Fibroblast of mammary gland (primary cell): ENCODE results near the gene CD163.
A peak's percentile ranks its signal among the peaks of the same experiment; 100 is the strongest.

ENCODE experiments used
- DNase-seq: peaks from one replicate; pipeline ENCODE4 v3.0.0-alpha.2; 2010; ENCODE audit warnings: low read depth
- H3K4me3 ChIP-seq: 2 replicates; pipeline ENCODE4 v1.5.1; 2011; ENCODE audit warnings: low read depth, mild to moderate bottlenecking, low read length, moderate library complexity; ENCODE audit not compliant: control insufficient read depth
- CTCF ChIP-seq: conservative IDR thresholded peaks from 2 replicates; pipeline ENCODE4 v1.5.1; 2011; ENCODE audit warnings: low read depth, low read length, inconsistent platforms; ENCODE audit not compliant: control insufficient read depth, insufficient read depth

Gene CD163

GRCh38 chr12:7459973-7460372, 43.6 kb downstream of the CD163 start:
- TF ChIP-seq CTCF = no peak
- DNase-seq = no peak
- H3K4me3 ChIP-seq = no peak overlapping the region

DNA sequence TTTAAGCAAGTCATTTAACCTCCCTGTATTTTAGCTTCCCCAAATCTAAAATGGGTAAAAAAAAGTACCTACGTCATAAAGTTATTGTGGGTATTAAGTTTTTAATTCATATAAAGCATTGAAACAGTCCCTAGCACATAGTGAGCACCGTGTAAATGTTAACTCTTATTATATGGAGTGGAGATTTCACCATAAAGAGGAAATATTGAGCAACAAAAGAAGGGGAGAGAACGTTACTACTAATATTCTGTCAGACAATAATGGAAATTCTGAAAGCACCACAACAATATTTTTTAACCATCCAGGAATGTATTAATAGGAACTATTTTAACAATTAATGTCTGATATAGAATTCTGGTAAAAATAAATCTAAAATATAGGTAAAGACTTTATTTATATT, 51.8 kb downstream of the CD163 start:
- no peak for TF ChIP-seq CTCF

DNA sequence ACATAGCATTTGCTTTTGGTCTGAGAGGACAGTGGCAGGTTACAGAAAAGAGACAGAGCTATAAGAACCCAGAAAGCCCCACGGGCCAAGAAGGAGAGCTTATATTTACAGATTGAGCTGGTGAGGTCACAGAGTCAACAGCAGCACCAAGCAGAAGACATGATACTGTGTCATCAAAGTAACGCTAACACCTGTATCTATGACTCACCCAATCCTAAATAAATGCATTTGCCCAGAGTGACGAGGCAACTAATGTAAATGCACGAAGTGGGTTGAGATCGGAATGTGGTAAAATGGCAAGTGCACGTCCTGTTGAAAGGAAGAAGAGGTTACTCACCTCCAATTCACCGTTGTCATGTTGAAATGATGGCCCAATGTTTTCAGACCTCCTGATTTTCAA, 52.9 kb downstream of the CD163 start:
- no peak for DNase-seq
- TF ChIP-seq CTCF = no peak

More for the DNA sequence above, 51.8 kb downstream of the CD163 start:
- no peak for DNase-seq
- H3K4me3 ChIP-seq = no peak overlapping the region

GRCh38 chr12:7448099-7448498, 55.5 kb downstream of the CD163 start:
- no peak for TF ChIP-seq CTCF
- DNase-seq = no peak
- H3K4me3 ChIP-seq = no peak overlapping the region

More for the DNA sequence above, 52.9 kb downstream of the CD163 start:
- H3K4me3 ChIP-seq = no peak overlapping the region

DNA sequence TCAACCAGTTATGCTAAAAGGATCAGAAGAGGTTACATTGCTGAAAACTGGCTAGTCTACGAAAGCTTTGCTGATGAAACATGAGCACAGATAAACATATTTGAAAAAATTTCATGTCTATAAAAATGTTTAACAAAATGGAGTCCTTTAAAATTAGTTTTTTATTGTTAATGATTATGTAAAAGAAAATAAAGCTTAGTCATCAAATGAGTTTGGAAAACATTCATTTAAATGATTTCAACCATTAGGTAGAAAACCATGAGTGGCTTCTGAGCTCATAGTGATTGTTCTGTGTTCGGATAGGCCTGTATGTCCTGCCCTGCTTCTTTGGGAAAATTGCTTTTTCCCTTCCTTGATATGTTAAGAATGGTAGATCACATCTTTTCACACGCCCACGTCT, 59.0 kb downstream of the CD163 start:
- no peak overlapping the region for H3K4me3 ChIP-seq
- TF ChIP-seq CTCF = no peak
- DNase-seq = no peak

DNA sequence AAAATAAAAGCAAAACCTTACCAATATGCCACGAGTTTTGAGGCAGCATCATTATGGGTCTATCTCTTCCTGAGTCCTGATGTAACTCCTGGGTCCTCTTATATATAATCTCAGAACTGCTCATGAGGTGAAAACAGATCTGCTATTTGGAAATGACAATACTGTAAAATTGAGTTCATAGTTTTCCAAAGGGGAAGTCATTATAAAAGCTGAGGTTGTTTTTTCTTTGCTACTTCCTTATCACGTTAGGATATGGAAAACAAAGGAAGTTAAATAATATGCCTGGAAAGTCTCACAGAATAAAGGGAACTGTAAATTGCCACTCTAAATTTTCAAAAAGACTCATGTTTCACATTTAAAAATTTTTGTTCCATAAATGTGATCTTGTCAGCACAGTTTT, 59.5 kb downstream of the CD163 start, which contains the start of gene CD163L1:
TSS of gene CD163L1 (minus strand) at position 78 of the 400 bp plus-strand sequence. CDS start at position 52, 26 bp downstream.
- no peak for DNase-seq
- TF ChIP-seq CTCF = no peak
- H3K4me3 ChIP-seq = no peak within 1 kb of the TSS

GRCh38 chr12:7441216-7441615, 62.4 kb downstream of the CD163 start:
- no peak for TF ChIP-seq CTCF
- no peak overlapping the region for H3K4me3 ChIP-seq
- peak; percentile 12 for DNase-seq
